SK-N-SH treated with all-trans-retinoic acid at 6 μM for 48 hours (cell line): ENCODE measurements around the gene NDFIP1.

Source experiments
- ATAC-seq: fragments of 200-7000 bp; cut with Tn5 transposase; 3 replicates; pipeline ENCODE4 v1.9.1; 2020; ENCODE audit warnings: mild to moderate bottlenecking, moderate library complexity
- BACH2 ChIP-seq: fragments of 250-450 bp; sonication (Bioruptor Pico); IDR thresholded peaks from 2 replicates; pipeline ENCODE4 v1.9.0; 2021; ENCODE audit warnings: mild to moderate bottlenecking, borderline replicate concordance
- CSDC2 ChIP-seq: fragments of 250-450 bp; sonication (Bioruptor Pico); IDR thresholded peaks from 2 replicates; pipeline ENCODE4 v1.5.0; 2020; ENCODE audit warnings: mild to moderate bottlenecking, moderate library complexity
- ESRRG ChIP-seq: fragments of 250-450 bp; sonication (Bioruptor Pico); IDR thresholded peaks from 2 replicates; pipeline ENCODE4 v1.6.1; 2021; ENCODE audit warnings: mild to moderate bottlenecking
- GLIS3 ChIP-seq: fragments of 250-450 bp; sonication (Bioruptor Pico); IDR thresholded peaks from 2 replicates; pipeline ENCODE4 v1.5.0; 2020; ENCODE audit warnings: mild to moderate bottlenecking, moderate library complexity
- ISL1 ChIP-seq: fragments of 250-450 bp; sonication (Bioruptor Pico); IDR thresholded peaks from 2 replicates; pipeline ENCODE4 v2.1.2; 2022; ENCODE audit warnings: mild to moderate bottlenecking, moderate library complexity
- OSR1 ChIP-seq: fragments of 250-450 bp; sonication (Bioruptor Pico); IDR thresholded peaks from 2 replicates; pipeline ENCODE4 v1.8.0; 2022; ENCODE audit warnings: moderate library complexity, mild to moderate bottlenecking, inconsistent platforms
- PPARA ChIP-seq: fragments of 250-450 bp; sonication (Bioruptor Pico); IDR thresholded peaks from 2 replicates; pipeline ENCODE4 v1.5.0; 2020; ENCODE audit warnings: mild to moderate bottlenecking, borderline replicate concordance
- RARB ChIP-seq: fragments of 250-450 bp; sonication (Bioruptor Pico); IDR thresholded peaks from 2 replicates; pipeline ENCODE4 v1.8.0; 2021; ENCODE audit warnings: mild to moderate bottlenecking, moderate library complexity
- SNAI2 ChIP-seq: fragments of 250-450 bp; sonication (Bioruptor Pico); IDR thresholded peaks from 2 replicates; pipeline ENCODE4 v1.5.0; 2020; ENCODE audit warnings: mild to moderate bottlenecking, moderate library complexity
- TCF4 ChIP-seq: fragments of 250-450 bp; sonication (Bioruptor Pico); IDR thresholded peaks from 2 replicates; pipeline ENCODE4 v1.8.0; 2021; ENCODE audit warnings: mild to moderate bottlenecking, moderate library complexity, borderline replicate concordance
- TOX ChIP-seq: fragments of 250-450 bp; sonication (Bioruptor Pico); IDR thresholded peaks from 2 replicates; pipeline ENCODE4 v1.8.0; 2021; ENCODE audit warnings: mild to moderate bottlenecking, moderate library complexity, borderline replicate concordance
- ZFP3 ChIP-seq: fragments of 250-450 bp; sonication (Bioruptor Pico); IDR thresholded peaks from 2 replicates; pipeline ENCODE4 v1.5.0; 2020; ENCODE audit warnings: mild to moderate bottlenecking, moderate library complexity
- ZFP30 ChIP-seq: fragments of 450-650 bp; formaldehyde crosslinking; IDR thresholded peaks from 2 replicates; pipeline ENCODE4 v1.5.0; 2022; ENCODE audit warnings: mild to moderate bottlenecking, moderate library complexity
- ZNF565 ChIP-seq: fragments of 450-650 bp; formaldehyde crosslinking; conservative IDR thresholded peaks from 2 replicates; pipeline ENCODE4 v1.5.0; 2020; ENCODE audit warnings: low read depth, mild to moderate bottlenecking, moderate library complexity
- ZNF70 ChIP-seq: fragments of 450-650 bp; formaldehyde crosslinking; IDR thresholded peaks from 2 replicates; pipeline ENCODE4 v1.5.0; 2020; ENCODE audit warnings: mild to moderate bottlenecking, moderate library complexity
- TF ChIP-seq, protein P1 (sequence below): fragments of 250-450 bp; sonication (Bioruptor Pico); IDR thresholded peaks from 2 replicates; pipeline ENCODE4 v1.5.1; 2020; ENCODE audit warnings: low read depth, mild to moderate bottlenecking, moderate library complexity
- TF ChIP-seq, protein P2 (sequence below): fragments of 250-450 bp; sonication (Bioruptor Pico); IDR thresholded peaks from 2 replicates; pipeline ENCODE4 v1.8.0; 2021; ENCODE audit warnings: low read depth, mild to moderate bottlenecking, moderate library complexity, borderline replicate concordance
- TF ChIP-seq, protein P3 (sequence below): fragments of 250-450 bp; sonication (Bioruptor Pico); IDR thresholded peaks from 2 replicates; pipeline ENCODE4 v1.5.1; 2021; ENCODE audit warnings: mild to moderate bottlenecking, moderate library complexity
- TF ChIP-seq, protein P4 (sequence below): fragments of 250-450 bp; sonication (Bioruptor Pico); IDR thresholded peaks from 2 replicates; pipeline ENCODE4 v1.8.0; 2020; ENCODE audit warnings: mild to moderate bottlenecking, moderate library complexity, borderline replicate concordance
- TF ChIP-seq, protein P5 (sequence below): fragments of 250-450 bp; sonication (Bioruptor Pico); IDR thresholded peaks from 2 replicates; pipeline ENCODE4 v1.5.0; 2020; ENCODE audit warnings: mild to moderate bottlenecking, moderate library complexity

Gene NDFIP1

DNA sequence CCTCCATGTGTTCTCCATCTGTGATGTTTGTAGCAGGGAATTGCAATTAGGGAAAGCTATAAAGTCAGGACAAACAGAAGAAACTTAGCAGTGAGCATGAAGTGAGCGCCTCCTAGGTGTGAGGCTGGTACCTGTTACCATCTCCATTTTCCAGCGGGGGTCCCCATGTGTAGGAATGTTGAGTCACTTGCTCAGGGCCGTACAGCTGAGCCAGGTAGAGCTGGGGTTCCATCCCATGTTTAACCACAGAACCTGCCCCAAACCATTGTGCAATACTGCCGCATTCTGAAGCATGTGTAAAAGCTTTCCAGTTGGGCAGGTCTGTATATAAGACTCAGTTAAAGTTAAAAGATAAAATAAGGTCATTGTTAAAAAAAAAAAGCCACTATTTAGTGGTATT is 62.7 kb downstream of the NDFIP1 start:
- no peak for ATAC-seq
- TF ChIP-seq ZNF565 (CRISPR knock-in tag) = no peak
- no peak for TF ChIP-seq TOX
- no peak for TF ChIP-seq ESRRG (CRISPR knock-in tag)
- no peak for TF ChIP-seq RARB (CRISPR knock-in tag)
- TF ChIP-seq, protein P1, sequence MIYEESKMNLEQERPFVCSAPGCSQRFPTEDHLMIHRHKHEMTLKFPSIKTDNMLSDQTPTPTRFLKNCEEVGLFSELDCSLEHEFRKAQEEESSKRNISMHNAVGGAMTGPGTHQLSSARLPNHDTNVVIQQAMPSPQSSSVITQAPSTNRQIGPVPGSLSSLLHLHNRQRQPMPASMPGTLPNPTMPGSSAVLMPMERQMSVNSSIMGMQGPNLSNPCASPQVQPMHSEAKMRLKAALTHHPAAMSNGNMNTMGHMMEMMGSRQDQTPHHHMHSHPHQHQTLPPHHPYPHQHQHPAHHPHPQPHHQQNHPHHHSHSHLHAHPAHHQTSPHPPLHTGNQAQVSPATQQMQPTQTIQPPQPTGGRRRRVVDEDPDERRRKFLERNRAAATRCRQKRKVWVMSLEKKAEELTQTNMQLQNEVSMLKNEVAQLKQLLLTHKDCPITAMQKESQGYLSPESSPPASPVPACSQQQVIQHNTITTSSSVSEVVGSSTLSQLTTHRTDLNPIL = no peak
- TF ChIP-seq, protein P2, sequence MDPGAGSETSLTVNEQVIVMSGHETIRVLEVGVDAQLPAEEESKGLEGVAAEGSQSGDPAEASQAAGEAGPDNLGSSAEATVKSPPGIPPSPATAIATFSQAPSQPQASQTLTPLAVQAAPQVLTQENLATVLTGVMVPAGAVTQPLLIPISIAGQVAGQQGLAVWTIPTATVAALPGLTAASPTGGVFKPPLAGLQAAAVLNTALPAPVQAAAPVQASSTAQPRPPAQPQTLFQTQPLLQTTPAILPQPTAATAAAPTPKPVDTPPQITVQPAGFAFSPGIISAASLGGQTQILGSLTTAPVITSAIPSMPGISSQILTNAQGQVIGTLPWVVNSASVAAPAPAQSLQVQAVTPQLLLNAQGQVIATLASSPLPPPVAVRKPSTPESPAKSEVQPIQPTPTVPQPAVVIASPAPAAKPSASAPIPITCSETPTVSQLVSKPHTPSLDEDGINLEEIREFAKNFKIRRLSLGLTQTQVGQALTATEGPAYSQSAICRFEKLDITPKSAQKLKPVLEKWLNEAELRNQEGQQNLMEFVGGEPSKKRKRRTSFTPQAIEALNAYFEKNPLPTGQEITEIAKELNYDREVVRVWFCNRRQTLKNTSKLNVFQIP (CRISPR knock-in tag) = no peak
- TF ChIP-seq ISL1 (CRISPR knock-in tag) = no peak
- no peak for TF ChIP-seq GLIS3 (CRISPR knock-in tag)
- TF ChIP-seq, protein P3, sequence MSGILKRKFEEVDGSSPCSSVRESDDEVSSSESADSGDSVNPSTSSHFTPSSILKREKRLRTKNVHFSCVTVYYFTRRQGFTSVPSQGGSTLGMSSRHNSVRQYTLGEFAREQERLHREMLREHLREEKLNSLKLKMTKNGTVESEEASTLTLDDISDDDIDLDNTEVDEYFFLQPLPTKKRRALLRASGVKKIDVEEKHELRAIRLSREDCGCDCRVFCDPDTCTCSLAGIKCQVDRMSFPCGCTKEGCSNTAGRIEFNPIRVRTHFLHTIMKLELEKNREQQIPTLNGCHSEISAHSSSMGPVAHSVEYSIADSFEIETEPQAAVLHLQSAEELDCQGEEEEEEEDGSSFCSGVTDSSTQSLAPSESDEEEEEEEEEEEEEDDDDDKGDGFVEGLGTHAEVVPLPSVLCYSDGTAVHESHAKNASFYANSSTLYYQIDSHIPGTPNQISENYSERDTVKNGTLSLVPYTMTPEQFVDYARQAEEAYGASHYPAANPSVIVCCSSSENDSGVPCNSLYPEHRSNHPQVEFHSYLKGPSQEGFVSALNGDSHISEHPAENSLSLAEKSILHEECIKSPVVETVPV (CRISPR knock-in tag) = no peak
- TF ChIP-seq ZNF70 (CRISPR knock-in tag) = no peak
- TF ChIP-seq, protein P4, sequence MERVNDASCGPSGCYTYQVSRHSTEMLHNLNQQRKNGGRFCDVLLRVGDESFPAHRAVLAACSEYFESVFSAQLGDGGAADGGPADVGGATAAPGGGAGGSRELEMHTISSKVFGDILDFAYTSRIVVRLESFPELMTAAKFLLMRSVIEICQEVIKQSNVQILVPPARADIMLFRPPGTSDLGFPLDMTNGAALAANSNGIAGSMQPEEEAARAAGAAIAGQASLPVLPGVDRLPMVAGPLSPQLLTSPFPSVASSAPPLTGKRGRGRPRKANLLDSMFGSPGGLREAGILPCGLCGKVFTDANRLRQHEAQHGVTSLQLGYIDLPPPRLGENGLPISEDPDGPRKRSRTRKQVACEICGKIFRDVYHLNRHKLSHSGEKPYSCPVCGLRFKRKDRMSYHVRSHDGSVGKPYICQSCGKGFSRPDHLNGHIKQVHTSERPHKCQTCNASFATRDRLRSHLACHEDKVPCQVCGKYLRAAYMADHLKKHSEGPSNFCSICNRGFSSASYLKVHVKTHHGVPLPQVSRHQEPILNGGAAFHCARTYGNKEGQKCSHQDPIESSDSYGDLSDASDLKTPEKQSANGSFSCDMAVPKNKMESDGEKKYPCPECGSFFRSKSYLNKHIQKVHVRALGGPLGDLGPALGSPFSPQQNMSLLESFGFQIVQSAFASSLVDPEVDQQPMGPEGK (CRISPR knock-in tag) = no peak
- TF ChIP-seq SNAI2 = no peak
- no peak for TF ChIP-seq ZFP30 (CRISPR knock-in tag)
- TF ChIP-seq, protein P5, sequence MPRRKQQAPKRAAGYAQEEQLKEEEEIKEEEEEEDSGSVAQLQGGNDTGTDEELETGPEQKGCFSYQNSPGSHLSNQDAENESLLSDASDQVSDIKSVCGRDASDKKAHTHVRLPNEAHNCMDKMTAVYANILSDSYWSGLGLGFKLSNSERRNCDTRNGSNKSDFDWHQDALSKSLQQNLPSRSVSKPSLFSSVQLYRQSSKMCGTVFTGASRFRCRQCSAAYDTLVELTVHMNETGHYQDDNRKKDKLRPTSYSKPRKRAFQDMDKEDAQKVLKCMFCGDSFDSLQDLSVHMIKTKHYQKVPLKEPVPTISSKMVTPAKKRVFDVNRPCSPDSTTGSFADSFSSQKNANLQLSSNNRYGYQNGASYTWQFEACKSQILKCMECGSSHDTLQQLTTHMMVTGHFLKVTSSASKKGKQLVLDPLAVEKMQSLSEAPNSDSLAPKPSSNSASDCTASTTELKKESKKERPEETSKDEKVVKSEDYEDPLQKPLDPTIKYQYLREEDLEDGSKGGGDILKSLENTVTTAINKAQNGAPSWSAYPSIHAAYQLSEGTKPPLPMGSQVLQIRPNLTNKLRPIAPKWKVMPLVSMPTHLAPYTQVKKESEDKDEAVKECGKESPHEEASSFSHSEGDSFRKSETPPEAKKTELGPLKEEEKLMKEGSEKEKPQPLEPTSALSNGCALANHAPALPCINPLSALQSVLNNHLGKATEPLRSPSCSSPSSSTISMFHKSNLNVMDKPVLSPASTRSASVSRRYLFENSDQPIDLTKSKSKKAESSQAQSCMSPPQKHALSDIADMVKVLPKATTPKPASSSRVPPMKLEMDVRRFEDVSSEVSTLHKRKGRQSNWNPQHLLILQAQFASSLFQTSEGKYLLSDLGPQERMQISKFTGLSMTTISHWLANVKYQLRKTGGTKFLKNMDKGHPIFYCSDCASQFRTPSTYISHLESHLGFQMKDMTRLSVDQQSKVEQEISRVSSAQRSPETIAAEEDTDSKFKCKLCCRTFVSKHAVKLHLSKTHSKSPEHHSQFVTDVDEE (CRISPR knock-in tag) = no peak
- TF ChIP-seq TCF4 (CRISPR knock-in tag) = no peak
- TF ChIP-seq BACH2 (CRISPR knock-in tag) = no peak
- TF ChIP-seq PPARA (CRISPR knock-in tag) = no peak
- no peak for TF ChIP-seq ZFP3
- no peak for TF ChIP-seq CSDC2 (CRISPR knock-in tag)
- TF ChIP-seq OSR1 (CRISPR knock-in tag) = no peak

DNA sequence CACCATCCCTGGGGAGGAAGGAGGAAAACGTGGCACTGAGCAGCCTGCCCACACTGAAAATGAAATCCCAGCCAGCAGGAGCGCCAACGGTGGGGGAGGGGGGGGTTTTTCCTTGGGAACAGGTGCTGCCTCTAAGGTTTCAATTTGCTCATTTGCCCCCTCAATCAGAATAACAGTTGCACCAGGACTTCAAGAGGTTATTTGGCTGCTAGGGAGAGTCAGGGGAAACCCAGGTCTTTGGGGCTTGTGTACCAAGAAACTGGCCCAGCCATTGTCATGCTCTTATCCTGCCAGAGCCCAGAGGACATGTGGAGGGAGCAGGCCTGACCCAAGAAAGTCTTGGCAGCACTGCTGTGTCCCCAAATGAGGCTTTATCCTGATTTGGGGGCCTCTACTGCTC is 66.5 kb downstream of the NDFIP1 start:
- ATAC-seq = no peak
- no peak for TF ChIP-seq OSR1 (CRISPR knock-in tag)
- TF ChIP-seq SNAI2 = no peak
- no peak for TF ChIP-seq ZFP30 (CRISPR knock-in tag)
- TF ChIP-seq, protein P3 (CRISPR knock-in tag) = no peak
